Retinal pigment epithelial cell (primary cell): Measurements from ENCODE around the gene GPR21.

Source experiments
- DNase-seq: peaks from one replicate; pipeline ENCODE4 v3.0.0-alpha.2; 2010; ENCODE audit warnings: low read depth
- H3K4me3 ChIP-seq: 2 replicates; pipeline ENCODE4 v1.5.1; 2011; ENCODE audit warnings: mild to moderate bottlenecking, low read length, control low read depth, moderate library complexity
- TF ChIP-seq, protein P1 (sequence below): conservative IDR thresholded peaks from 2 replicates; pipeline ENCODE4 v1.5.1; 2011; ENCODE audit warnings: low read depth, low read length, control low read depth, inconsistent platforms

The GPR21 gene

DNA sequence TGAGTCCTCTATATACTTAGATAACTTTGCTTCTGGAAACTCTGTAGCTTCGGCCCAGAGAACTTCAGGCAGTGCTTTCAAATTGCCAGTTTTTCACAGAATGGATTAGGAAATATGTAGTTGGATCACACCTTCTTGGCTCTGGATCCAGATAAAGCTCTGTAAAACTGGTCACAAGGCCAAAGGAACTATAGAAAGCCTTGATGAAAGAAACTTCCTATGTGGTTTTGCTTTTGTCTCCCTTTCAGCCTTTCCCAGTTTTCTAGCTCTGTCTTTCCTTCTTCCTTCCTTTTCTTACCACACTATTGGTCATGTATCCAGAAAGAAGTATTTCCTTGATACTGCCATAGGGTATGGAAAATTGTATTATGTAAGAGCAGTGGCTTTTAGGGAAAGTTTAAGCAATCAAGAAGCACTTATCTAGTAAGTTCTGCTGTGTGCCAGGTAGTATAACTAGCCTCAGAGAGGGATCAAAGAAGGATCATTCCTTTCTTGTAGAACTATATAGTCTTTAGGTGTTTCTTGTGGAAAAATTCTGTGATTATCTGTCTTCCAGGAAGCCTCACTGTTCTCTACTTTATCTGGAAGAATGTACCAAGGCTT is 6.3 kb downstream of the GPR21 start:
- no peak for DNase-seq
- TF ChIP-seq, protein P1, sequence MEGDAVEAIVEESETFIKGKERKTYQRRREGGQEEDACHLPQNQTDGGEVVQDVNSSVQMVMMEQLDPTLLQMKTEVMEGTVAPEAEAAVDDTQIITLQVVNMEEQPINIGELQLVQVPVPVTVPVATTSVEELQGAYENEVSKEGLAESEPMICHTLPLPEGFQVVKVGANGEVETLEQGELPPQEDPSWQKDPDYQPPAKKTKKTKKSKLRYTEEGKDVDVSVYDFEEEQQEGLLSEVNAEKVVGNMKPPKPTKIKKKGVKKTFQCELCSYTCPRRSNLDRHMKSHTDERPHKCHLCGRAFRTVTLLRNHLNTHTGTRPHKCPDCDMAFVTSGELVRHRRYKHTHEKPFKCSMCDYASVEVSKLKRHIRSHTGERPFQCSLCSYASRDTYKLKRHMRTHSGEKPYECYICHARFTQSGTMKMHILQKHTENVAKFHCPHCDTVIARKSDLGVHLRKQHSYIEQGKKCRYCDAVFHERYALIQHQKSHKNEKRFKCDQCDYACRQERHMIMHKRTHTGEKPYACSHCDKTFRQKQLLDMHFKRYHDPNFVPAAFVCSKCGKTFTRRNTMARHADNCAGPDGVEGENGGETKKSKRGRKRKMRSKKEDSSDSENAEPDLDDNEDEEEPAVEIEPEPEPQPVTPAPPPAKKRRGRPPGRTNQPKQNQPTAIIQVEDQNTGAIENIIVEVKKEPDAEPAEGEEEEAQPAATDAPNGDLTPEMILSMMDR, result no peak
- H3K4me3 ChIP-seq, result no peak overlapping the region

DNA sequence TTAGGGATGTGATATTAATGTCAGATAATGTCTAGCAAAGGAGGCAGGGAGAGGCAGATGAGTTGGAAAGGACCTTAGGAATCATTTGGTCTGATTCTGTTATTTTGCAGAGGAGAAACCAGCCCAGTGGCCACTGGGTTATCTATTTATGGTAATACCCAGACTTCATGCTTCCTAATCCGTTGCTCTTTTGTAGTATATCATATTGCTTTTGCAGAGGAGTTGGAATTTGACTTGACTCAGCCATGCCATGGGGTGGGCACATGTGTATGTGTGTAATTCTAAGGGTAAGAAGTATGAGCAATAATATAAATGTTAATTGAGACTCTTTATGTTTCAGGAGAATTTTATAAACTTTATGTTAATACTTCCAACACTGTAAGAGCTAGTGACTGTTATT is 7.3 kb downstream of the GPR21 start:
- TF ChIP-seq, protein P1, result no peak
- no peak for DNase-seq
- no peak overlapping the region for H3K4me3 ChIP-seq

DNA sequence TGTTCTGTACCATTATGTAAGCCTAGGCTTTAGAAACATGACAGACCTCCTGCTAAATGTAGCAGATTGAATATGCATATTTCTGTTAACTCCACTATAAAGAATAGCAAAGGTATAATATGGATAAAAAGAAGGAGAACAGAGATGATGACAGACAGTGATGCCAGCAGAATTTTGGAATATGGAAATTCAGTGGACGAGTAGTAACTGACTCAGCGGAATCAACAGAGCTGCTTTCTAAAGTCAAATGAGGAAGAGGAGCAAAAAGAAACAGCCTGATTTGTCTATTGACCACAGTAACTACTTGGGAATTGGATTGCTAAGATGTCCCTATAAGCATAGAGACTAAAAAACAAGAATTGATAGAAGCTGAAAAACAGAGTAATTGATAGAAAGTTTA is 8.0 kb downstream of the GPR21 start:
- no peak for DNase-seq
- no peak overlapping the region for H3K4me3 ChIP-seq
- TF ChIP-seq, protein P1, result no peak

DNA sequence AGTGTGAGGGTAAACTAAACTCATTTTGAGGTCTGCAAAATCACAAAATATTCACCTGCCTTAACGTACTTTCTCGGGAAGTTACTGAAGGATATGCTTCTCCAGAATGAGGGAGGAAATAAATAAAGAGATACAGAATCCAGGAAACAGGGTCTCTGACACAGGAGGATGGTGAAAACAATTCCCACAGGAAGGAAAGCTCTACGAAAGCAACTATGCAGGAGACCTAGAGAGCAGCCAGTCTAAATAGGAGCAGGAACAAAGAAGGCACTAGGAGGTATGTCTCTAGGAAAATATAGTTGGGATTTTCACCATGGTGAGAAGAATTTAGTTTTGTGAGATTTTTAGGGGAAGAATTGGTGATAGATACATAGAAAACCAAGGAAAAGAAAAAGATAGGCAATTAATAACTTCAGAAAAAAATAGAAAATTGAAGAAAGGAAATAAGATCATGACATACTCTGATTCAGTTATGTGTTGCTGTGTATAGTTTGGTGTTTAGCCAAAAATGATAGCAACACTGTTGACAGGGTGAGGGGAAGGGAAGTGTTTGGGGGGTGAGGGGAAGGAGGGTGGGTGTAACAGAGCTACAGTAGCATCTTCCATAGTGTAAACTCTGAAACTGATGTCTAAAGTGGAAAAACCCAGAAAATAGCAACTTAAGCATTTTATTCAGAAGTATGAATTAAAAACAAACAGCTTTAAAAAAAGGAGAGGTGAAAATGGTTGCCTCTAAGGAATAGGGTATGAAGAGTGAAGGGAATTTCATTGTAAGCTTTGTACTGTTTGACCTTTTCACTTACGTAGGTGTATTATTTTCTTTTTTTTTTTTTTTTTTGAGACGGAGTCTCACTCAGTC is 9.8 kb downstream of the GPR21 start:
- no peak overlapping the region for H3K4me3 ChIP-seq
- no peak for DNase-seq
- TF ChIP-seq, protein P1, result no peak

DNA sequence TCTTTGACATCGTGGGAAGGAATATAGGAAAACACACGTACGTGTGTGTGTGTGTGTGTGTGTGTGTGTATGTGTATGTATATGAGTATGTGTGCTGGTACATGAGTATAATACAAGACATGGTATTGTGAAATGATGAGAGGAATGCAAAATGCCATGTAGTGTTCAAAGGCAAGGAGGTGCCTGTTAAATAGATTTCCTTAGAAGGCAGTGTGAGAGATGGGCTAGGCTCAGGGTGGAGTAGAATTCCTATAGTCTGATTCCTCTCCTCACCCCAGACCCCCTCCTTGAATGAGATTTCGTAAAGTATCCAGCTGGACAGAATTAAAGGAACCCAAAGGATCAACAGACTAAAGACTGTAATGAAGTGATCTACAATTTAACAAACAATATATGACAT is 11.1 kb downstream of the GPR21 start:
- no peak overlapping the region for H3K4me3 ChIP-seq
- DNase-seq, result no peak
- TF ChIP-seq, protein P1, result no peak

DNA sequence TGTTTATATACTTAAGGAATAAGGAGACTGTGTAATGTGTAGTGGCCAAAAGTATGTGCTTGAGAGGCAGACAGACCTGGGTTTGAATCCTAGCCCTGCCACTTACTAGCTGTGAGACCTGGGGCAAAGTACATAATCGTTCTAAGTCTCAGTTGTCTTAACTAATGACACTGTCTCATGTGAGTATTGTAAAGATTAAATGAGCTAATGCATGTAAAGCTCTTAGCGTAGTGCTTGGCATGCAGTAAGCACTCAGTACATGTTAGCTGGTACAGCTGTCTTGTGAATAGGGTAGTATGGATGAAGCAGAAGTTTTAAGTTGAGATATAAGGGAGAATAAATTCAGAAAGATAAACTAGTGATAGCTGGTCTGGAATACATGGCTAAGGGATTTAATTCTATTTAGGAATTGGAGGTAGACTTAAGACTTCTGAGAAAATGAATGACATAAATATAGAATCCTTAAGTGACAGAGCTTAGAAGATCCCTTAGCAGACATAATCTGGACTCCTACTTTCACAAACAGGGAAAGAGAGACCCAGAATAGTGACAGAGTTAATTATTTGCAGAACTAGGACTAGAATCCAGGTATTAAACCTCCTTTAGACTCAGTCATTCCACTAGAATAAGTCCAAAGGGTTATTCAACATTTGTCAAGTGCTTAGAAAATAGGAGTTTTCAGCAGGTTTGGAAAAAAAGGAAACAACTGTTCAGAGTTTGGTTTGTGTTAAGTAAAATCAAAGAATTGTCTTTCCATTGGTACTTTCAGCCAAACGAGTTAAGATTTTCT is 13.1 kb downstream of the GPR21 start:
- no peak for DNase-seq
- H3K4me3 ChIP-seq, result no peak overlapping the region
- TF ChIP-seq, protein P1, result no peak
